D721Med (cell line): ENCODE results near the gene HIVEP2.

Experiments
- DNase-seq: peaks from one replicate; pipeline ENCODE4 v3.0.0; 2011; ENCODE audit warnings: low spot score; ENCODE audit not compliant: insufficient read length
- FAIRE-seq: peaks from 2 replicates; lab custom pipeline; 2011; peaks lifted over from hg19 to GRCh38; lab: Jason Lieb, UNC
- CTCF ChIP-seq: IDR thresholded peaks from 2 replicates; pipeline ENCODE4 v1.5.1; 2012; ENCODE audit warnings: mild to moderate bottlenecking, control low read depth; ENCODE audit not compliant: insufficient read depth; ENCODE audit errors: missing control alignments

HIVEP2 gene

GRCh38 chr6:142945446-142946180 is 637 bp upstream of the HIVEP2 start:
- no peak for DNase-seq
- FAIRE-seq = no peak
- TF ChIP-seq CTCF = no peak

GRCh38 chr6:142944124-142945048 is 590 bp downstream of the HIVEP2 start:
- TF ChIP-seq CTCF = no peak
- no peak for FAIRE-seq
- DNase-seq = no peak

- DNase-seq (no peak), FAIRE-seq (no peak)
- TF ChIP-seq CTCF = no peak
Observed at GRCh38 chr6:142943711-142944123, 1.3 kb downstream of the HIVEP2 start.

DNA sequence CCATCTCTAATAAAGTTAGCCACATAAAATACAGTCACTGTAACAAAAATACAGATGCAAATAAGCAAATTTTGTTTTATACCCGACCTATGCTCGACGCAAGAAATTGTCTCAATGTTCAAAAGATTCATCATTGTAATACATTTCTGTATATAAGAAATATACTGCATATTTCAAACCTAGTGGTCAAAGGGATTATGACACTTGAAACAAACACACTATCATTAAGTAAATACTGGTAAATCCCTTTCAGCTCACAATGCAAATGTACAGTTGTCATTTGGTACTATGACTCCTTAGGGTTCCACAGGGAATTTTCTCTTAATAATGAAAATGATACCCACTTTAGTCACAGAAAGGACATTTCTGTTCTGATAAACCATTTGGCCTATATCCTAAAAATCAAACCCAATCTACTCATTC is 2.2 kb downstream of the HIVEP2 start:
- FAIRE-seq (no peak), DNase-seq (no peak)

GRCh38 chr6:142942238-142942637 is 2.7 kb downstream of the HIVEP2 start:
- no peak for TF ChIP-seq CTCF
- DNase-seq = no peak
- no peak for FAIRE-seq

More for the DNA sequence above, 2.2 kb downstream of the HIVEP2 start:
- TF ChIP-seq CTCF = no peak

- DNase-seq (no peak), FAIRE-seq (no peak)
- no peak for TF ChIP-seq CTCF
Observed at GRCh38 chr6:142941018-142941417, 4.0 kb downstream of the HIVEP2 start.
